GM04503 (cell line): Measurements from ENCODE around the gene NPAS3.

Experiments used
- DNase-seq: peaks from one replicate; pipeline ENCODE4 v3.0.0-alpha.2; 2012; ENCODE audit warnings: low read depth

The NPAS3 gene

GRCh38 chr14:33016613-33017012, 77.9 kb downstream of the NPAS3 start:
- DNase-seq = no peak

GRCh38 chr14:33017016-33017415, 78.3 kb downstream of the NPAS3 start:
- no peak for DNase-seq

GRCh38 chr14:33019346-33019745, 80.7 kb downstream of the NPAS3 start:
- no peak for DNase-seq

- peak; percentile 10 for DNase-seq
These were observed 88.3 kb downstream of the NPAS3 start for GRCh38 chr14:33026850-33027430.

GRCh38 chr14:33029511-33029910, 90.8 kb downstream of the NPAS3 start:
- DNase-seq = no peak

GRCh38 chr14:33030386-33030785, 91.7 kb downstream of the NPAS3 start:
- DNase-seq = no peak

- DNase-seq = no peak
These were observed 96.9 kb downstream of the NPAS3 start for GRCh38 chr14:33035416-33036194.

- DNase-seq = no peak
These were observed 100.6 kb downstream of the NPAS3 start for GRCh38 chr14:33039311-33039710.

- DNase-seq = no peak
These were observed 101.9 kb downstream of the NPAS3 start for GRCh38 chr14:33040372-33041140.

- DNase-seq = no peak
These were observed 103.9 kb downstream of the NPAS3 start for GRCh38 chr14:33042591-33042990.

GRCh38 chr14:33045760-33046159, 107.1 kb downstream of the NPAS3 start:
- DNase-seq = no peak

- no peak for DNase-seq
These were observed 114.3 kb downstream of the NPAS3 start for GRCh38 chr14:33052943-33053342.

- no peak for DNase-seq
These were observed 117.5 kb downstream of the NPAS3 start for GRCh38 chr14:33056213-33056612.

GRCh38 chr14:33057585-33057984, 118.9 kb downstream of the NPAS3 start:
- DNase-seq = no peak

GRCh38 chr14:33061667-33062325, 123.1 kb downstream of the NPAS3 start:
- no peak for DNase-seq

- no peak for DNase-seq
These were observed 123.8 kb downstream of the NPAS3 start for GRCh38 chr14:33062476-33062875.

GRCh38 chr14:33062881-33063280, 124.2 kb downstream of the NPAS3 start:
- DNase-seq = peak; percentile 3

GRCh38 chr14:33063521-33063920, 124.8 kb downstream of the NPAS3 start:
- DNase-seq = no peak

- DNase-seq = no peak
These were observed 127.0 kb downstream of the NPAS3 start for GRCh38 chr14:33065634-33066033.

- DNase-seq = no peak
These were observed 129.4 kb downstream of the NPAS3 start for GRCh38 chr14:33068040-33068439.

GRCh38 chr14:33068626-33069025, 129.9 kb downstream of the NPAS3 start:
- no peak for DNase-seq

- no peak for DNase-seq
These were observed 131.8 kb downstream of the NPAS3 start for GRCh38 chr14:33070475-33070874.

GRCh38 chr14:33073023-33073422, 134.3 kb downstream of the NPAS3 start:
- no peak for DNase-seq
